ENCODE measurements around the gene HAND2.

Gene HAND2

GRCh38 chr4:173521467-173522159, 8.4 kb downstream of the HAND2 start:
- H3K4me3 ChIP-seq (replicated peaks; ENCODE audit: low read depth, low read length), result peak overlapping the region; percentile 89
- TF ChIP-seq CTCF (IDR thresholded peaks at IDR 0.05; ENCODE audit: low read length, missing control alignments), result no peak
- DNase-seq (ENCODE audit: low read depth), result no peak

DNA sequence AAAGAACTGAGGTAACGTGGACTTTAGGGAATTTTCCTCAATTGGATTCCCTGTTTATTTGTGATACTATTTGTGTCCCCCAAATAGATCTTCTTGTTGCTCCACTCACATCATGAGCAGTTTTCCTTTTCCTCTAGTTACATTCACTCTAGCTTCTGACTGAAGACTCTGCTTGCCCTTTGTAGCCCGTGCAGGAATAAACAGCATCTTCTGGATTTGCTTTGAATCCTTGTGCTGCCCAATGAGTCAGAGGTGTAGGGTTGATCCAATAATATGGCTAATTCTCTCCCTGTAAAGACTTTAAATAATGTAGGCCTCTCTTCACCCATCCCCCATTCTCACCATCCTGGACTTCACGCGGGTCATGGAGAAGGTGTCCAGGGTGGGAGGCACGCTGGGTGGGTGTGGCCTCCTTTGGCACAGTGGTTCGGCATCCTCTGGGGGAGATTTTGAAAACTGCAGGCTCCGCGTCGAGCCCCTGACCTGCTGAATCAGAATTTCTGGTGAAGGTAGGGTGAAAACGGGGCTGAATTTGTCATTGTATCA, 9.0 kb downstream of the HAND2 start:
- no peak for TF ChIP-seq CTCF (IDR thresholded peaks at IDR 0.05; ENCODE audit: low read length, missing control alignments)
- no peak for DNase-seq (ENCODE audit: low read depth)
- no peak overlapping the region for H3K4me3 ChIP-seq (replicated peaks; ENCODE audit: low read depth, low read length)

GRCh38 chr4:173519111-173520101, 10.6 kb downstream of the HAND2 start:
- no peak for TF ChIP-seq CTCF (IDR thresholded peaks at IDR 0.05; ENCODE audit: low read length, missing control alignments)
- DNase-seq (ENCODE audit: low read depth), result peak; percentile 56
- peak overlapping the region; percentile 24 for H3K4me3 ChIP-seq (replicated peaks; ENCODE audit: low read depth, low read length)

DNA sequence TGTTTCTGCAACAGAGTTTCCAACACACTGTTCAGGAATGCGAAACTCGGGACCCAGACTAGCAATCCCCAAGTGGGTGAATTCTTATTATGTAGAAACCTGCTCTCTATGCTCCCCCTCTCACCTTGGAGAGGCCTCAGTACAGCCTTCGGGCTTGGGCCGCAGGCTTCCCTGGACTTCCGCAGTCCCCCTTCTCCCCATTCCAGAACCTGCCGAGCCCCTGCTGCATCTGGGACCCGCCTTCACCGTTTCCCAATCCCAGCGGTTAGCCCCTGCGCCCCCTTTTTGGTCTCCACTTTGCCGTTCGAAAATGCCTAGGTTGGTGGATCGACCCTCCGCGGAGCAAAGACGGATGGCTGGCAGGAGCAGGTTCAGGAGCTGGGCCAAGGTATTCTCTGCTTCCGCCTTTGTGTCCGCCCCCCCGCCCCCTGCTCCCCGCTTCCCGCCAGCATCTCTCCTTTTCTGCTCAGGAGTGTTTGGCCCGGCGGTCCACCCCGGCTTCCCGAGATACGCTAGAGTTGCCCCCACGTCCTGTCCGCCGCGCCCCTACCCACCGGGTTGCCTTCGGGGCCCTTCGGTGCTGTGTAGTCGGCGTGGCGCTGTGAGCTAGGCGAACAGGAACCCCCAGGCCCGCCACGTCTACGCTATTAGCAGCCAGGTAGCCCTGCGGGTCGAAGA, 11.5 kb downstream of the HAND2 start:
- peak overlapping the region; percentile 24 for H3K4me3 ChIP-seq (replicated peaks; ENCODE audit: low read depth, low read length)
- no peak for TF ChIP-seq CTCF (IDR thresholded peaks at IDR 0.05; ENCODE audit: low read length, missing control alignments)
- DNase-seq (ENCODE audit: low read depth), result peak; percentile 55

- peak overlapping the region; percentile 10 for H3K4me3 ChIP-seq (replicated peaks; ENCODE audit: low read depth, low read length)
- DNase-seq (ENCODE audit: low read depth), result peak; percentile 56
- TF ChIP-seq CTCF (IDR thresholded peaks at IDR 0.05; ENCODE audit: low read length, missing control alignments), result no peak
Measured at GRCh38 chr4:173517781-173518424, 12.1 kb downstream of the HAND2 start.

Measured in fibroblast of pulmonary artery (primary cell).